SU-DHL-6 (cell line): ENCODE data around the gene PLXDC2.

Source experiments
- CTCF ChIP-seq: fragments of 200-600 bp; sonication (generic); IDR thresholded peaks from one replicate; pipeline ENCODE4 v1.5.1; 2017; ENCODE audit warnings: antibody characterized with exemption, mild to moderate bottlenecking, low read length, moderate library complexity; ENCODE audit not compliant: insufficient read depth, poor library complexity, severe bottlenecking
- EZH2phosphoT487 ChIP-seq: fragments of 200-600 bp; sonication (generic), shearing (Covaris generic); conservative IDR thresholded peaks from 2 replicates; pipeline ENCODE4 v1.6.1; 2018; ENCODE audit warnings: mild to moderate bottlenecking, antibody characterized with exemption, low read length, moderate library complexity, mixed read lengths

- TF ChIP-seq CTCF (no peak), EZH2phosphoT487 (no peak)
These were observed 171.7 kb downstream of the PLXDC2 start for GRCh38 chr10:19987931-19988330.
